SK-N-SH treated with all-trans-retinoic acid at 6 μM for 48 hours (cell line): ENCODE data around the gene KCNH5.

Experiments used
- ATAC-seq: fragments of 200-7000 bp; cut with Tn5 transposase; 3 replicates; pipeline ENCODE4 v1.9.1; 2020; ENCODE audit warnings: mild to moderate bottlenecking, moderate library complexity
- ARNTL ChIP-seq: fragments of 450-650 bp; formaldehyde crosslinking; IDR thresholded peaks from 2 replicates; pipeline ENCODE4 v1.5.0; 2020; ENCODE audit warnings: low read depth, mild to moderate bottlenecking, moderate library complexity, borderline replicate concordance
- BACH2 ChIP-seq: fragments of 250-450 bp; sonication (Bioruptor Pico); IDR thresholded peaks from 2 replicates; pipeline ENCODE4 v1.9.0; 2021; ENCODE audit warnings: mild to moderate bottlenecking, borderline replicate concordance
- ESRRG ChIP-seq: fragments of 250-450 bp; sonication (Bioruptor Pico); IDR thresholded peaks from 2 replicates; pipeline ENCODE4 v1.6.1; 2021; ENCODE audit warnings: mild to moderate bottlenecking
- GLIS3 ChIP-seq: fragments of 250-450 bp; sonication (Bioruptor Pico); IDR thresholded peaks from 2 replicates; pipeline ENCODE4 v1.5.0; 2020; ENCODE audit warnings: mild to moderate bottlenecking, moderate library complexity
- ISL1 ChIP-seq: fragments of 250-450 bp; sonication (Bioruptor Pico); IDR thresholded peaks from 2 replicates; pipeline ENCODE4 v2.1.2; 2022; ENCODE audit warnings: mild to moderate bottlenecking, moderate library complexity
- OSR1 ChIP-seq: fragments of 250-450 bp; sonication (Bioruptor Pico); IDR thresholded peaks from 2 replicates; pipeline ENCODE4 v1.8.0; 2022; ENCODE audit warnings: moderate library complexity, mild to moderate bottlenecking, inconsistent platforms
- PPARA ChIP-seq: fragments of 250-450 bp; sonication (Bioruptor Pico); IDR thresholded peaks from 2 replicates; pipeline ENCODE4 v1.5.0; 2020; ENCODE audit warnings: mild to moderate bottlenecking, borderline replicate concordance
- RARB ChIP-seq: fragments of 250-450 bp; sonication (Bioruptor Pico); IDR thresholded peaks from 2 replicates; pipeline ENCODE4 v1.8.0; 2021; ENCODE audit warnings: mild to moderate bottlenecking, moderate library complexity
- SNAI2 ChIP-seq: fragments of 250-450 bp; sonication (Bioruptor Pico); IDR thresholded peaks from 2 replicates; pipeline ENCODE4 v1.5.0; 2020; ENCODE audit warnings: mild to moderate bottlenecking, moderate library complexity
- TCF4 ChIP-seq: fragments of 250-450 bp; sonication (Bioruptor Pico); IDR thresholded peaks from 2 replicates; pipeline ENCODE4 v1.8.0; 2021; ENCODE audit warnings: mild to moderate bottlenecking, moderate library complexity, borderline replicate concordance
- TOX ChIP-seq: fragments of 250-450 bp; sonication (Bioruptor Pico); IDR thresholded peaks from 2 replicates; pipeline ENCODE4 v1.8.0; 2021; ENCODE audit warnings: mild to moderate bottlenecking, moderate library complexity, borderline replicate concordance
- ZC3H10 ChIP-seq: fragments of 250-450 bp; sonication (Bioruptor Pico); IDR thresholded peaks from 2 replicates; pipeline ENCODE4 v1.5.1; 2021; ENCODE audit warnings: mild to moderate bottlenecking, moderate library complexity
- ZFP3 ChIP-seq: fragments of 250-450 bp; sonication (Bioruptor Pico); IDR thresholded peaks from 2 replicates; pipeline ENCODE4 v1.5.0; 2020; ENCODE audit warnings: mild to moderate bottlenecking, moderate library complexity
- ZFP30 ChIP-seq: fragments of 450-650 bp; formaldehyde crosslinking; IDR thresholded peaks from 2 replicates; pipeline ENCODE4 v1.5.0; 2022; ENCODE audit warnings: mild to moderate bottlenecking, moderate library complexity
- ZNF70 ChIP-seq: fragments of 450-650 bp; formaldehyde crosslinking; IDR thresholded peaks from 2 replicates; pipeline ENCODE4 v1.5.0; 2020; ENCODE audit warnings: mild to moderate bottlenecking, moderate library complexity
- TF ChIP-seq, protein P1 (sequence below): fragments of 250-450 bp; sonication (Bioruptor Pico); IDR thresholded peaks from 2 replicates; pipeline ENCODE4 v1.8.0; 2020; ENCODE audit warnings: mild to moderate bottlenecking, moderate library complexity, borderline replicate concordance
- TF ChIP-seq, protein P2 (sequence below): fragments of 250-450 bp; sonication (Bioruptor Pico); IDR thresholded peaks from 2 replicates; pipeline ENCODE4 v1.5.1; 2020; ENCODE audit warnings: low read depth, mild to moderate bottlenecking, moderate library complexity
- TF ChIP-seq, protein P3 (sequence below): fragments of 250-450 bp; sonication (Bioruptor Pico); IDR thresholded peaks from 2 replicates; pipeline ENCODE4 v1.5.0; 2020; ENCODE audit warnings: mild to moderate bottlenecking, moderate library complexity
- TF ChIP-seq, protein P4 (sequence below): fragments of 250-450 bp; sonication (Bioruptor Pico); IDR thresholded peaks from 2 replicates; pipeline ENCODE4 v1.5.1; 2021; ENCODE audit warnings: mild to moderate bottlenecking, moderate library complexity

Gene KCNH5

DNA sequence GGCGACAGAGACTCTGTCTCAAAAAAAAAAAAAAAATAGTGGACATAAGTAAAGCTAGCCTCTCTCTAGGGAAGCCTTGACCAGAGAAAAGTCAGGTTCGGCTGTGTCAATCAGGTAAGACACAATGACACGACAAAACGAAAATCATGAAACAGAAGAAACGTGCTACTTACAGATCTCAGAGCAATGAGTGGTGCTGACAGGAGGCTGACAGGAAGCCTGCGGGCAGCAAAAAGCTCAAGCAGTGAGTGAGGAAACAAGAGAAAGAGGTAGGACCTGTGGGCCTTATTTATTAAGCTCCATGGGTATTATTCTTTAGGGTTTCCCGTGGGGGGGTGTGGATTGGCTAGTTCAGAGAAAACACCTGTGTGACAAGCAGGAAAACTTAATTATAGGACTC, 363.1 kb downstream of the KCNH5 start:
- no peak for TF ChIP-seq ZNF70 (CRISPR knock-in tag)
- TF ChIP-seq ISL1: no peak
- ATAC-seq: no peak

DNA sequence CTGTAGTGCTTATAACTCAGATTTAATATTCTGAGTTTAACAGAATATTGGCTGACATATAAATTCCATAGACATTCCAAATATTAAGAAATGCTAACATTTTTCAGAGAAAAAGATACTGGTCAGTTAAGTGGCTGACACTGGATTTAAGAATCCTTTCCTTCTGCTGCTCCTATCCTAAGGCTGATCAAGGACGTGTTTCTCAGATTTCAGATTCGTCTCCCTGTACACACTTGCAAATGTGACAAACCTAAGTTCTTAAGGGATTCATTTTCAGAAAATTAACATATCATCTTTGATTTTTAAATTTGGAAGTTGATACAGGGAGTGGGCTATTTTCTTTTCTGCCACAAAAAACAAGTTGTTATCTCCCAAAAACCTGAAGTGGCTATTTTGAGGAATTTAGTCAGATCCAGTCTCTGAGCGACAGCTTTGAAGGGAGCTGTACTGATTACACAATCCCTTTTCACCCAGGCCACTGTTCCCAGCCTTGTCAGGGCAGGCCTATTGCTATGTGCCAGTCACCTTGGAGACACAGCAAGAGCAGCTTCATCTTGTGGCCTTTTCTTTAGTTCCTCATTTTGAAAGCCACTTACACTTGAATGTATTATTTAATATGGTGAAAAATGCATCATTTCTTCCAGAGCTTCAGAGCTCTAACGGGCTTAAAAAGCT, 370.6 kb downstream of the KCNH5 start:
- no peak for TF ChIP-seq GLIS3 (CRISPR knock-in tag)
- TF ChIP-seq RARB: no peak
- no peak for TF ChIP-seq ZC3H10 (CRISPR knock-in tag)
- TF ChIP-seq OSR1 (CRISPR knock-in tag): no peak
- no peak for TF ChIP-seq ZNF70 (CRISPR knock-in tag)
- ATAC-seq: no peak

DNA sequence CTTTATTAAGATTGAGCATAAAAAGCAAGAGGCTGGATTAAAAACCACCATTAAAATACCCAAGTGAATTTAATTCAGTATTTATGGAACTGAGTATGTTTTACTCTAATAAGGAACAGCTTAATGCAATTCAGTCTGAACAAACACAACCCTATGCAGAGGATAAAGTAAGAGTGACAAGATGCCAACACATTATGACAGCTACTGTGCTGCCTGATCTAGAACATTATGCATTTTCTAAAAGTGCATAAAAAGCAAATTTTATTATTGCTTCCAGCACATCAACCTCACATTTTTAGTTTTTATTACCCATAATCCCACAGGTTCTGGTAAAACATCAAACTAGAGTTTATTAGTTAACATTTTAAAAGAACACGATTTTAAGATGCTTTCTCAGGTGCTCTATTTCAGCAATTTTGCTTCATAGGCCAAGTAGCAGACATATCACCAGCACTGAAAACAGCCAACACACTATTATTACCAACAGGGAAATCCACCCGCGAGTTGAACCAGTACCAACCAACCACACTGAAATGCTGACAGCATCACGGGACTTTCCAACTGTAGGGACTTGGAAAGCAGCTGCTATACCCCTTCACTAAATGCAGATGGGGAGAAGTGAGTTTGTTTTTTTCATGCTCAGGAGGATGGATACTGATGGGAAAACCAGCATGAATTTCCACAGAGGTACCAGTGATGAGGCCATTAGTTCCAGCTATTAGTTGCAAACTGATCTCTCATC, 372.1 kb downstream of the KCNH5 start:
- no peak for TF ChIP-seq ISL1
- TF ChIP-seq SNAI2 (CRISPR knock-in tag): no peak
- no peak for TF ChIP-seq TOX (CRISPR knock-in tag)
- TF ChIP-seq, protein P1, sequence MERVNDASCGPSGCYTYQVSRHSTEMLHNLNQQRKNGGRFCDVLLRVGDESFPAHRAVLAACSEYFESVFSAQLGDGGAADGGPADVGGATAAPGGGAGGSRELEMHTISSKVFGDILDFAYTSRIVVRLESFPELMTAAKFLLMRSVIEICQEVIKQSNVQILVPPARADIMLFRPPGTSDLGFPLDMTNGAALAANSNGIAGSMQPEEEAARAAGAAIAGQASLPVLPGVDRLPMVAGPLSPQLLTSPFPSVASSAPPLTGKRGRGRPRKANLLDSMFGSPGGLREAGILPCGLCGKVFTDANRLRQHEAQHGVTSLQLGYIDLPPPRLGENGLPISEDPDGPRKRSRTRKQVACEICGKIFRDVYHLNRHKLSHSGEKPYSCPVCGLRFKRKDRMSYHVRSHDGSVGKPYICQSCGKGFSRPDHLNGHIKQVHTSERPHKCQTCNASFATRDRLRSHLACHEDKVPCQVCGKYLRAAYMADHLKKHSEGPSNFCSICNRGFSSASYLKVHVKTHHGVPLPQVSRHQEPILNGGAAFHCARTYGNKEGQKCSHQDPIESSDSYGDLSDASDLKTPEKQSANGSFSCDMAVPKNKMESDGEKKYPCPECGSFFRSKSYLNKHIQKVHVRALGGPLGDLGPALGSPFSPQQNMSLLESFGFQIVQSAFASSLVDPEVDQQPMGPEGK (CRISPR knock-in tag): no peak
- TF ChIP-seq, protein P2, sequence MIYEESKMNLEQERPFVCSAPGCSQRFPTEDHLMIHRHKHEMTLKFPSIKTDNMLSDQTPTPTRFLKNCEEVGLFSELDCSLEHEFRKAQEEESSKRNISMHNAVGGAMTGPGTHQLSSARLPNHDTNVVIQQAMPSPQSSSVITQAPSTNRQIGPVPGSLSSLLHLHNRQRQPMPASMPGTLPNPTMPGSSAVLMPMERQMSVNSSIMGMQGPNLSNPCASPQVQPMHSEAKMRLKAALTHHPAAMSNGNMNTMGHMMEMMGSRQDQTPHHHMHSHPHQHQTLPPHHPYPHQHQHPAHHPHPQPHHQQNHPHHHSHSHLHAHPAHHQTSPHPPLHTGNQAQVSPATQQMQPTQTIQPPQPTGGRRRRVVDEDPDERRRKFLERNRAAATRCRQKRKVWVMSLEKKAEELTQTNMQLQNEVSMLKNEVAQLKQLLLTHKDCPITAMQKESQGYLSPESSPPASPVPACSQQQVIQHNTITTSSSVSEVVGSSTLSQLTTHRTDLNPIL: no peak
- no peak for TF ChIP-seq RARB
- TF ChIP-seq BACH2 (CRISPR knock-in tag): no peak
- TF ChIP-seq ZFP30 (CRISPR knock-in tag): no peak
- TF ChIP-seq ZNF70 (CRISPR knock-in tag): no peak
- no peak for TF ChIP-seq ARNTL (CRISPR knock-in tag)
- no peak for ATAC-seq

DNA sequence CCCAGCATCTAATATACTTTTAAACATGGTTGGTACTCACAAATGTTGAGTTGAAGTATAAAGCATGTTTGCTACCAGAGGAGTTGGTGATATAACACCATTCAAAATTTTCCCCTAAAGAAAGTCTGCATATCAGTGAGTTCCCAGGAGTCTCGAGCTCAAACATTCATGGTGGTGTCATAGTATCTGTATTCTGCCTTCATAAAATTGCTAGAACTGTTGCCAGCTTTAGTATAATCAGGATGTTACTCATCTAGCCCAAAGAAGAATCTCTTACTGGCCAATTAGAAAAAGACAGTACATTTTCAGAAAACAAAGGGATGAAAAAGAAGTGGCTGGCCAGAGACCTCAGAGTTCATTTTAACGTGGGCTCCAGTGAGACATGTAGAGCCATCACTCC, 374.7 kb downstream of the KCNH5 start:
- ATAC-seq: no peak
- no peak for TF ChIP-seq TOX (CRISPR knock-in tag)

DNA sequence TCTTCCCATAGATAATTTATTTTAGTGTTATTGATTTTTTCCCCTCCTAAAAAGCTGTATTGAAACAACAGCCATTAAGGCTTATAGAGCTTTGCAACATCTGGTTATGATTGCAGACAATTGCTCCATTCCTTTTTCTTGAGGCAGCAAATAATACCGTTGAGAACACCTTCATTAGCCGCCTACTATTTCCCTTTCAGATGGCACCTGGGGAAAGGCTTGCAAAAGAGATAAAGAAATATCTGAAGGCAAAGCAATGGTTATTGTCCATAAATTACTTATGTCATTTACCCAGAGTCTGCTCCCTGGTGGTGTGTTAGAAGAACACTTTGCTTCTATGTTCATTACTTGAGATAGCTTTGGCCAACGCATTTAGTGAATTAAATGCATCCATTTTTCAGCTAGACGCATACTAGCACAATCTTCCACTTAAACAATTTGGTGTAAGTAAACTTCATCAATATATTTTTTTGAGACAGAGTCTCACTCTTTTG, 377.8 kb downstream of the KCNH5 start:
- TF ChIP-seq ZFP30 (CRISPR knock-in tag) (no peak), OSR1 (CRISPR knock-in tag) (no peak), ZFP3 (no peak), PPARA (no peak), TCF4 (CRISPR knock-in tag) (no peak), ESRRG (CRISPR knock-in tag) (no peak), ISL1 (no peak), GLIS3 (CRISPR knock-in tag) (no peak), TOX (CRISPR knock-in tag) (no peak), ARNTL (CRISPR knock-in tag) (no peak), SNAI2 (CRISPR knock-in tag) (no peak), ZC3H10 (CRISPR knock-in tag) (no peak)
- TF ChIP-seq, protein P3, sequence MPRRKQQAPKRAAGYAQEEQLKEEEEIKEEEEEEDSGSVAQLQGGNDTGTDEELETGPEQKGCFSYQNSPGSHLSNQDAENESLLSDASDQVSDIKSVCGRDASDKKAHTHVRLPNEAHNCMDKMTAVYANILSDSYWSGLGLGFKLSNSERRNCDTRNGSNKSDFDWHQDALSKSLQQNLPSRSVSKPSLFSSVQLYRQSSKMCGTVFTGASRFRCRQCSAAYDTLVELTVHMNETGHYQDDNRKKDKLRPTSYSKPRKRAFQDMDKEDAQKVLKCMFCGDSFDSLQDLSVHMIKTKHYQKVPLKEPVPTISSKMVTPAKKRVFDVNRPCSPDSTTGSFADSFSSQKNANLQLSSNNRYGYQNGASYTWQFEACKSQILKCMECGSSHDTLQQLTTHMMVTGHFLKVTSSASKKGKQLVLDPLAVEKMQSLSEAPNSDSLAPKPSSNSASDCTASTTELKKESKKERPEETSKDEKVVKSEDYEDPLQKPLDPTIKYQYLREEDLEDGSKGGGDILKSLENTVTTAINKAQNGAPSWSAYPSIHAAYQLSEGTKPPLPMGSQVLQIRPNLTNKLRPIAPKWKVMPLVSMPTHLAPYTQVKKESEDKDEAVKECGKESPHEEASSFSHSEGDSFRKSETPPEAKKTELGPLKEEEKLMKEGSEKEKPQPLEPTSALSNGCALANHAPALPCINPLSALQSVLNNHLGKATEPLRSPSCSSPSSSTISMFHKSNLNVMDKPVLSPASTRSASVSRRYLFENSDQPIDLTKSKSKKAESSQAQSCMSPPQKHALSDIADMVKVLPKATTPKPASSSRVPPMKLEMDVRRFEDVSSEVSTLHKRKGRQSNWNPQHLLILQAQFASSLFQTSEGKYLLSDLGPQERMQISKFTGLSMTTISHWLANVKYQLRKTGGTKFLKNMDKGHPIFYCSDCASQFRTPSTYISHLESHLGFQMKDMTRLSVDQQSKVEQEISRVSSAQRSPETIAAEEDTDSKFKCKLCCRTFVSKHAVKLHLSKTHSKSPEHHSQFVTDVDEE (CRISPR knock-in tag): no peak
- TF ChIP-seq, protein P4, sequence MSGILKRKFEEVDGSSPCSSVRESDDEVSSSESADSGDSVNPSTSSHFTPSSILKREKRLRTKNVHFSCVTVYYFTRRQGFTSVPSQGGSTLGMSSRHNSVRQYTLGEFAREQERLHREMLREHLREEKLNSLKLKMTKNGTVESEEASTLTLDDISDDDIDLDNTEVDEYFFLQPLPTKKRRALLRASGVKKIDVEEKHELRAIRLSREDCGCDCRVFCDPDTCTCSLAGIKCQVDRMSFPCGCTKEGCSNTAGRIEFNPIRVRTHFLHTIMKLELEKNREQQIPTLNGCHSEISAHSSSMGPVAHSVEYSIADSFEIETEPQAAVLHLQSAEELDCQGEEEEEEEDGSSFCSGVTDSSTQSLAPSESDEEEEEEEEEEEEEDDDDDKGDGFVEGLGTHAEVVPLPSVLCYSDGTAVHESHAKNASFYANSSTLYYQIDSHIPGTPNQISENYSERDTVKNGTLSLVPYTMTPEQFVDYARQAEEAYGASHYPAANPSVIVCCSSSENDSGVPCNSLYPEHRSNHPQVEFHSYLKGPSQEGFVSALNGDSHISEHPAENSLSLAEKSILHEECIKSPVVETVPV (CRISPR knock-in tag): no peak
- TF ChIP-seq, protein P2: no peak
- TF ChIP-seq, protein P1 (CRISPR knock-in tag): no peak
- ATAC-seq: no peak
